ENCODE measurements around the gene PPP4C.
"Not testable (repeated sequence)": the region's sequence is repeated elsewhere in the genome, so short reads cannot be mapped to it uniquely, and the experiment has no call there.

PPP4C gene

DNA sequence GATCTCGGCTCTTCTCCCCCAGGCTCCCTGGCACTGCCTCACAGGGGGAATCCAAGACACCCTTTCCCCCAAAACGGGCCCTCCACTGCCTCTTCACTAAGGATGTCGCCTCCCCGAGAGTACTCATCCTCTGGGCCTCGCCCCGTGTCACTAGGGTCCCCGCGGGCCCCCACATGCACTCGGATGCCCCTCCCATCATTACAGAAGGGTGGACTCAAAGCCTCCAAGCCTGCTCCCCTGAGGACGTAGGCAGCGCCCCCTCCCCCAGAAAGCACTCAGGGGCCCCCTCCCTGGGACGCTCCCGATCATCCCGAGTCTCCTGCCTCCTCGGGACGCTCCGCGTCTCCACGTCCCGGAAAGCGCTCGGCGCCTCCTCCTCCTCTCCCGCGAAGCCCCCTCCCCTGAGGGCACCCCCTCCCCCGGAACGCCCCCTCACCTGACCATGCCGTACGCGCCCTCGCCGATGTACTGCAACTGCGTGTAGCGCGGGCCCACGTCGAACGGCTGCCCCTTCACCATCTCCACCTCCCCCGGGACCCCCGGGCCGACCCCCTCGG lies 46.9 kb downstream of the PPP4C start:
- DNase-seq (ENCODE audit: low read depth in 2 of 2), result no peak

DNA sequence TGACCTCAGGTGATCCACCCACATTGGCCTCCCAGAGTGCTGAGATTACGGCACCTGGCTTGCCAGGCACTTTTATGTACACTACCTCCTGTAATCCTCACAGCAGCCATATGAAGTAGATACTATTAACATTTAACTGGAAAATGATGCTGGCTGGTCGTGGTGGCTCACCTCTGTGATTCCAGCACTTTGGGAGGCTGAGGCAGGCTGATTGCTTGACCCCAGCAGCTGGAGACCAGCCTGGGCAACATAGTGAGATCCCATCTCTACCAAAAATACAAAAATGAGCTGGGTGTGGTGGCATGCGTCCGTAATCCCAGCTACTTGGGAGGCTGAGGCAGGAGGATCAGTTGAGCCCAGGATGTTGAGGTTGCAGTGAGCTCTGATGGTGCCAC lies 49.2 kb downstream of the PPP4C start:
- no peak for DNase-seq (ENCODE audit: low read depth in 2 of 2)

DNA sequence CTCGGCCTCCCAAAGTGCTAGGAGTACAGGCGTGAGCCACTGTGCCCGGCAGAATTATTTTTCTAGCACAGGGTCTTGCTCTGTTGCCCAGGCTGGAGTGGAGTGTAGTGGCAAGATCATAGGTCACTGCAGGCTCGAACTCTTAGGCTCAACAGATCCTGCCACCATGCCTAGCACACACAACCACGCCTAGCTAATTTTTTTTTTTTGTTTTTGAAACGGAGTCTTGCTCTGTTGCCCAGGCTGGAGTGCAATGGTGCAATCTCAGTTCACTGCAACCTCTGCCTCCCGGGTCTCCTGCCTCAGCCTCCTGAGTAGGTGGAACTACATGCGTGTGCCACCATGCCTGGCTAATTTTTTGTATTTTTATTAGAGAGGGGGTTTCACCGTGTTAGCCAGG lies 49.9 kb downstream of the PPP4C start:
- DNase-seq (ENCODE audit: low read depth in 2 of 2), result not testable (repeated sequence)

- DNase-seq (ENCODE audit: low read depth in 2 of 2), result no peak
Measured at GRCh38 chr16:30127993-30128392, 52.2 kb downstream of the PPP4C start.

- DNase-seq (ENCODE audit: low read depth in 2 of 2), result no peak
Measured at GRCh38 chr16:30131869-30132475, 56.2 kb downstream of the PPP4C start.

GRCh38 chr16:30132591-30132990 lies 56.8 kb downstream of the PPP4C start:
- DNase-seq (ENCODE audit: low read depth in 2 of 2), result no peak

All from stimulated activated CD8-positive, alpha-beta memory T cell treated with anti-CD3 and anti-CD28 coated beads, Interleukin-7, amount 100 ng/mL, for 1 hour (primary cell).